ENCODE results near the gene ZNF516.

Gene ZNF516

GRCh38 chr18:76379226-76380126, 115.6 kb downstream of the ZNF516 start:
- no peak for DNase-seq

- DNase-seq: no peak
Observed at GRCh38 chr18:76378526-76379215, 116.4 kb downstream of the ZNF516 start.

GRCh38 chr18:76377359-76377756, 117.7 kb downstream of the ZNF516 start:
- DNase-seq: no peak

- peak; percentile 56 for DNase-seq
Observed at GRCh38 chr18:76376668-76377358, 118.2 kb downstream of the ZNF516 start.

- DNase-seq: peak; percentile 47
Observed at GRCh38 chr18:76376225-76376624, 118.8 kb downstream of the ZNF516 start.

- no peak for DNase-seq
Observed at GRCh38 chr18:76374330-76375281, 120.4 kb downstream of the ZNF516 start.

GRCh38 chr18:76373297-76373696, 121.7 kb downstream of the ZNF516 start:
- no peak for DNase-seq

GRCh38 chr18:76371301-76372203, 123.5 kb downstream of the ZNF516 start:
- no peak for DNase-seq

- peak; percentile 61 for DNase-seq
Observed at GRCh38 chr18:76370686-76371085, 124.4 kb downstream of the ZNF516 start.

GRCh38 chr18:76370201-76370600, 124.8 kb downstream of the ZNF516 start:
- peak; percentile 88 for DNase-seq

GRCh38 chr18:76369791-76370190, 125.3 kb downstream of the ZNF516 start:
- DNase-seq: peak; percentile 58

GRCh38 chr18:76368976-76369375, 126.1 kb downstream of the ZNF516 start:
- no peak for DNase-seq

GRCh38 chr18:76368271-76368670, 126.8 kb downstream of the ZNF516 start:
- no peak for DNase-seq

GRCh38 chr18:76367168-76368125, 127.6 kb downstream of the ZNF516 start:
- no peak for DNase-seq

- no peak for DNase-seq
Observed at GRCh38 chr18:76365561-76365960, 129.5 kb downstream of the ZNF516 start.

GRCh38 chr18:76364282-76365259, 130.5 kb downstream of the ZNF516 start:
- no peak for DNase-seq

GRCh38 chr18:76363436-76364120, 131.5 kb downstream of the ZNF516 start:
- no peak for DNase-seq

- no peak for DNase-seq
Observed at GRCh38 chr18:76362676-76363075, 132.4 kb downstream of the ZNF516 start.

All from NCI-H510A treated with DMSO at 0.1 percent for 48 hours (cell line).